Kidney epithelial cell (primary cell): ENCODE results near the gene ZYG11B. TPM values are rescaled to one million over a fixed set of nuclear protein-coding genes. Genes with fewer than 3 reads are reported as not detected.

Experiments
- DNase-seq: peaks from one replicate; pipeline ENCODE4 v3.0.0-alpha.2; 2010; ENCODE audit warnings: low read depth
- H3K27me3 ChIP-seq: 2 replicates; pipeline ENCODE4 v1.6.0; 2011; ENCODE audit warnings: low read length; ENCODE audit not compliant: control insufficient read depth, insufficient read depth
- H3K36me3 ChIP-seq: 2 replicates; pipeline ENCODE4 v1.5.1; 2011; ENCODE audit warnings: low read length; ENCODE audit not compliant: control insufficient read depth, insufficient read depth
- H3K4me3 ChIP-seq: 2 replicates; pipeline ENCODE4 v1.5.1; 2011; ENCODE audit warnings: low read depth, mild to moderate bottlenecking, control low read depth, low read length
- CTCF ChIP-seq: IDR thresholded peaks from 2 replicates; pipeline ENCODE4 v1.5.1; 2011; ENCODE audit warnings: mild to moderate bottlenecking, moderate library complexity, low read length, control low read depth, inconsistent platforms; ENCODE audit not compliant: insufficient read depth, poor library complexity, severe bottlenecking
- total RNA-seq: library from RNA; depleted of rRNA; stranded (reverse); fragments of >200 nt; gene quantifications from 2 replicates; pipeline ENCODE4 v1.2.3, GENCODE V29; 2015

Gene ZYG11B
- total RNA-seq, result 23.5 and 25.2 TPM in 2 replicates

GRCh38 chr1:52726265-52727113, at the start of gene ZYG11B:
Gene ZYG11B (plus strand): TSS chr1:52726453. CDS start chr1:52726654, 201 bp downstream.
- Histone ChIP-seq H3K27me3 (no peaks in the 10 kb centered on the region), H3K4me3 (peak within 1 kb of the TSS; percentile 66), H3K36me3 (no peaks in the 10 kb centered on the region)
- no peak for TF ChIP-seq CTCF
- peak; percentile 39 for DNase-seq

- no peak overlapping the region for H3K4me3 ChIP-seq
- H3K36me3 ChIP-seq, result no peaks in the 10 kb centered on the region
- H3K27me3 ChIP-seq, result no peaks in the 10 kb centered on the region
- DNase-seq, result no peak
- no peak for TF ChIP-seq CTCF
These were observed 49.0 kb upstream of the ZYG11B start for GRCh38 chr1:52677076-52677806.

- no peak for DNase-seq
- no peaks in the 10 kb centered on the region for H3K36me3 ChIP-seq
- no peak overlapping the region for H3K4me3 ChIP-seq
- no peak for TF ChIP-seq CTCF
- no peaks in the 10 kb centered on the region for H3K27me3 ChIP-seq
These were observed 47.2 kb upstream of the ZYG11B start for GRCh38 chr1:52679048-52679447.

GRCh38 chr1:52679498-52679897, 46.8 kb upstream of the ZYG11B start:
- H3K27me3 ChIP-seq, result no peaks in the 10 kb centered on the region
- DNase-seq, result no peak
- TF ChIP-seq CTCF, result no peak
- H3K36me3 ChIP-seq, result no peaks in the 10 kb centered on the region
- H3K4me3 ChIP-seq, result no peak overlapping the region

GRCh38 chr1:52680353-52680752, 45.9 kb upstream of the ZYG11B start:
- Histone ChIP-seq H3K36me3 (no peaks in the 10 kb centered on the region), H3K4me3 (no peak overlapping the region), H3K27me3 (no peaks in the 10 kb centered on the region)
- no peak for TF ChIP-seq CTCF
- DNase-seq, result no peak

- TF ChIP-seq CTCF, result no peak
- no peak overlapping the region for H3K4me3 ChIP-seq
- DNase-seq, result no peak
These were observed 45.1 kb upstream of the ZYG11B start for GRCh38 chr1:52681136-52681535.

More at GRCh38 chr1:52681136-52681535, 45.1 kb upstream of the ZYG11B start:
- Histone ChIP-seq H3K36me3 (no peaks in the 10 kb centered on the region), H3K27me3 (no peaks in the 10 kb centered on the region)
